Adipose tissue (tissue), 3 donors: ENCODE results near the gene DAP. TPM values are rescaled to one million over a fixed set of nuclear protein-coding genes. Genes with fewer than 3 reads are reported as not detected.
"Not testable (repeated sequence)": the region's sequence is repeated elsewhere in the genome, so short reads cannot be mapped to it uniquely, and the experiment has no call there.

Experiments
- H3K27ac ChIP-seq: one replicate; pipeline ENCODE4 v1.5.1; 2013; ENCODE audit warnings: low read depth, low read length
- WGBS, 3 donors: extraction: QIAGEN DNeasy Blood & Tissue Kit; methylation state at CpG; one replicate each; pipeline ENCODE4 v1.1.7; 2013; 5-methylcytosine and 5-hydroxymethylcytosine counted together
- polyA plus RNA-seq, 3 donors: library from polyadenylated mRNA; stranded (reverse); fragments of 200-250 nt; gene quantifications; one replicate each; pipeline ENCODE4 v1.2.3, GENCODE V29; 2013
- donor health status: healthy with polysubstance abuse.
- donor health status: Bipolar disorder and iron deficiency.
- donor health status: healthy.

DAP gene
- polyA plus RNA-seq, 3 donors, result 46.9 to 132 (median 102) TPM

DNA sequence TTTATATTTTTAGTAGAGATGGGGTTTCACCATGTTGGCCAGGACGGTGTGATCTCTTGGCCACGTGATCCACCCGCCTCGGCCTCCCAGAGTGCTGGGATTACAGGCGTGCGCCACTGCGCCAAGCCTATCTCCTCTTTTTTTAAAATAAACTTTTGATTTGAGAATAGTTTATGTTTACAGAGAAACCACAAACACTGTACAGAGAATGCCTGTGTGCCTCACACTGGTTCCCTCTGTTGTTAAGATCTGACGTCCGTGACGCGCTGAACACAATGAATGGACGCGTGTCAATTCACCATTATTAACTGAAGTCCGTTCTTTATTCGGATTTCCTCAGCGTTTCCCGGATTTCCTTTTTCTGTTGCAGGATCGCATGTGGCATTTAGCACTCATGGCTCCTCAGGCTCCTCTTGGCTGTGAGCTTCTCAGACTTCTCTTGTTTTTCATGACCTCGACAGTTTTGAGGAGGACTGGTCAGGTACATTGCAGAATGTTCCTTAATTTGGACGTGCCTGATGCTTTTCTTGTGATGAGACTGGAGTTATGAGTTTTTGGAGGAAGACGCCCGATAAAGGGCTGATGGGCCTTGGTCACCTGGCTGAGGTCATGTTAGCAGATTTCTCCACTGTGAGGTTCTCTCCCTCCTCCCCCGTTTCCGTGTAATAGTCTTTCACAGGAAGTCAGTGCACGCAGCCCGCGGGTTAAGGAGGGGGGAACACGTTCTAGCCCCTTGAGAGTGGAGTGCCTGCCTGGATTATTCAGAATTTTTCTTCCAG lies 127.6 kb downstream of the DAP start:
- H3K27ac ChIP-seq, result no peak overlapping the region

GRCh38 chr5:10632110-10632761 lies 128.8 kb downstream of the DAP start:
- WGBS, 3 donors, result 57 to 74% (median 57%) methylated on average over 22 to 23 of the region's 23 CpGs
- no peak overlapping the region for H3K27ac ChIP-seq

More for the DNA sequence above, 127.6 kb downstream of the DAP start:
- WGBS, 3 donors, result 43 to 82% (median 43%) methylated on average over 28 of the region's 28 CpGs

- no peak overlapping the region for H3K27ac ChIP-seq
- WGBS, 3 donors, result 79 to 80% (median 80%) methylated on average over 18 of the region's 18 CpGs
Observed at GRCh38 chr5:10631316-10631996, 129.6 kb downstream of the DAP start.

DNA sequence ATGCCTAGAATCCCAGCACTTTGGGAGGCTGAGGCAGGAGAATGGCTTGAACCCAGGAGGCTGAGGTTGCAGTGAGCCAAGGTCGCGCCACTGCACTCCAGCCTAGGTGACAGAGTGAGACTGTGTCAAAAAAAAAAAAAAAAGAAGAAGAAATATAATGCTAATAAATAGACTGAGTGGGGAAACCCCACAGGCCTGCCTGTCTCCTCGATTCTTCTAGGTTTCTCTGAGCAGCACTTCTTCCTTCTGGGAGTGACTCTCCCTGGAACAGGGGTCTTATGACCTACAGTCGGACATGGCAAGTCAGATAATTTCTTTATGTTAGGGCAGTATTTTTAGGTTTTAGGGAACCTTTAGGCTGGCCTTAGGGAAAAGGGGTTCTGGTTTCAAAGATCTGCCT lies 130.3 kb downstream of the DAP start:
- 37 to 85% (median 84%) methylated on average over 2 to 4 of the region's 4 CpGs for WGBS, 3 donors
- H3K27ac ChIP-seq, result not testable (repeated sequence)

- WGBS, 3 donors, result 78 to 94% (median 89%) methylated on average over 5 of the region's 5 CpGs
- no peak overlapping the region for H3K27ac ChIP-seq
Observed at GRCh38 chr5:10630126-10630525, 130.9 kb downstream of the DAP start.

GRCh38 chr5:10629682-10630081 lies 131.4 kb downstream of the DAP start:
- no peak overlapping the region for H3K27ac ChIP-seq
- WGBS, 3 donors, result 78 to 99% (median 87%) methylated on average over 5 of the region's 5 CpGs

Other genes with a start within 250 kb of the DAP start
- gene ANKRD33B, start 197.2 kb downstream of the DAP start, polyA plus RNA-seq, result 1 to 10 TPM in 1 of 3 donors, under 1 TPM in 2; 0.32 to 2.9 (median 0.89) TPM